HepG2 (cell line): ENCODE measurements around the gene PDE4DIP. TPM values are rescaled to one million over a fixed set of nuclear protein-coding genes. Genes with fewer than 3 reads are reported as not detected.
"Not testable (repeated sequence)": the region's sequence is repeated elsewhere in the genome, so short reads cannot be mapped to it uniquely, and the experiment has no call there.

Experiments
- ATAC-seq: fragments of 200-7000 bp; cut with Tn5 transposase; 3 replicates; pipeline ENCODE4 v1.9.1; 2020; ENCODE audit warnings: mild to moderate bottlenecking, moderate library complexity
- BruUV-seq: library from RNA; stranded (reverse); fragments of 400-500 nt; replicated peaks from 2 replicates; lab custom pipeline; 2021; lab: Mats Ljungman, UMichigan
- CTCF ChIA-PET: fragments of 300-600 bp; formaldehyde crosslinking; extraction: SDS; loops from one replicate; lab custom pipeline; 2021; ENCODE audit warnings: low total read pairs, inconsistent platforms, low intra/inter-chr PET ratio; lab: Yijun Ruan, JAX
- POLR2A ChIA-PET: fragments of 350-600 bp; sonication (Branson Sonifier 250); formaldehyde crosslinking; loops from one replicate; lab custom pipeline; 2020; ENCODE audit warnings: antibody characterized with exemption, inconsistent platforms; lab: Yijun Ruan, JAX
- DNase-seq: peaks from one replicate; pipeline ENCODE4 v3.0.0-alpha.2; 2015; ENCODE audit warnings: low spot score
- FAIRE-seq: peaks from 3 replicates; lab custom pipeline; 2011; peaks lifted over from hg19 to GRCh38; lab: Jason Lieb, UNC
- H2AFZ ChIP-seq: one replicate; pipeline ENCODE4 v1.6.1; 2011; ENCODE audit warnings: low read length, inconsistent platforms
- H3K27ac ChIP-seq: fragments of 300-600 bp; 3 replicates; pipeline ENCODE4 v1.8.0; 2011; ENCODE audit warnings: mixed run types, mild to moderate bottlenecking, mixed read lengths, low read length, inconsistent platforms; ENCODE audit not compliant: insufficient read depth; ENCODE audit errors: extremely low read length
- H3K27me3 ChIP-seq, 2 experiments: fragments of 200-600 bp in 1 of 2; 2 replicates in 1 of 2; 3 replicates in 1 of 2; pipeline versions ENCODE4 v1.6.0 to v1.8.0; 2011; ENCODE audit warnings: low read length in 2 of 2, mild to moderate bottlenecking in 2 of 2, moderate library complexity in 2 of 2, inconsistent platforms in 1 of 2; ENCODE audit not compliant: insufficient read depth in 2 of 2, control insufficient read depth in 1 of 2
- H3K36me3 ChIP-seq, 2 experiments: fragments of 200-600 bp in 1 of 2; replicated peaks in 1 of 2; 2 replicates in 1 of 2; 3 replicates in 1 of 2; pipeline versions ENCODE4 v1.5.1 to v1.8.0; 2011; ENCODE audit warnings: low read length in 2 of 2, inconsistent platforms in 1 of 2; ENCODE audit not compliant: insufficient read depth in 2 of 2, control insufficient read depth in 1 of 2
- H3K4me1 ChIP-seq: 2 replicates; pipeline ENCODE4 v1.5.1; 2012; ENCODE audit warnings: low read length, inconsistent platforms; ENCODE audit not compliant: insufficient read depth
- H3K4me2 ChIP-seq: 2 replicates; pipeline ENCODE4 v1.6.0; 2011; ENCODE audit warnings: low read depth, low read length, inconsistent platforms
- H3K4me3 ChIP-seq, 3 experiments: fragments of 200-600 bp in 1 of 3; sonication (generic), shearing (Covaris generic) in 1 of 3; replicated peaks in 1 of 3; 2 replicates each; pipeline ENCODE4 v1.5.1; 2011 to 2016; ENCODE audit warnings: low read length in 3 of 3, inconsistent platforms in 2 of 3, low read depth in 2 of 3, mild to moderate bottlenecking in 2 of 3, control low read depth in 1 of 3, mixed read lengths in 1 of 3; ENCODE audit not compliant: insufficient read depth in 1 of 3
- H3K79me2 ChIP-seq: one replicate; pipeline ENCODE4 v1.6.1; 2011; ENCODE audit warnings: low read length, inconsistent platforms; ENCODE audit not compliant: insufficient read depth
- H3K9ac ChIP-seq: 2 replicates; pipeline ENCODE4 v1.6.0; 2011; ENCODE audit warnings: mild to moderate bottlenecking, low read depth, low read length, inconsistent platforms; ENCODE audit not compliant: insufficient read depth
- H3K9me3 ChIP-seq: 2 replicates; pipeline ENCODE4 v1.5.1; 2012; ENCODE audit warnings: mild to moderate bottlenecking, low read length
- H4K20me1 ChIP-seq: 2 replicates; pipeline ENCODE4 v1.6.0; 2011; ENCODE audit warnings: inconsistent platforms, mild to moderate bottlenecking, low read length, moderate library complexity; ENCODE audit not compliant: insufficient read depth
- WGBS: methylation state at CpG from one replicate; pipeline ENCODE4 v1.1.6; 2017; ENCODE audit warnings: low lambda C conversion rate; 5-methylcytosine and 5-hydroxymethylcytosine counted together
- in situ Hi-C: cut with HindIII; loops from 2 replicates; pipeline ENCODE4 v1.10.0; 2017; ENCODE audit warnings: low pct_unique_long_range_greater_than_20kb; ENCODE audit not compliant: extremely low pct_ligation_motif_present
- intact Hi-C: fragments of 100-400 bp; cut with micrococcal nuclease; formaldehyde crosslinking; loops from one replicate; pipeline ENCODE4 v1.10.0; 2022; ENCODE audit not compliant: unreplicated experiment
- polyA plus RNA-seq, 8 experiments: library from polyadenylated mRNA; depleted of rRNA in 3 of 8; stranded (reverse) in 7 of 8; unstranded in 1 of 8; fragments of >200 nt; fragmentation: Illumina TruSeq in 4 of 8; extraction: Trizol in 4 of 8; gene quantifications; 2 replicates each; pipeline versions ENCODE4 v1.2.1 to v1.2.3, GENCODE V29; 2011 to 2016; ENCODE audit warnings: low read depth in 4 of 8, missing spikeins in 1 of 8, mixed read lengths in 1 of 8; ENCODE audit not compliant: insufficient read depth in 1 of 8
- small RNA-seq, 3 experiments: library from RNA; depleted of rRNA; stranded (forward); fragments of <200 nt; gene quantifications; one replicate each; pipeline ENCODE3, GENCODE V24; 2012; ENCODE audit warnings: low read depth in 2 of 3, low replicate concordance in 1 of 3; ENCODE audit not compliant: insufficient read length in 3 of 3, insufficient read depth in 2 of 3
- total RNA-seq, 5 experiments: library from RNA; depleted of rRNA; stranded (reverse); fragments of >200 nt; fragmentation: Illumina TruSeq; extraction: Trizol; gene quantifications; 2 replicates each; pipeline ENCODE4 v1.2.3, GENCODE V29; 2016; ENCODE audit warnings: low read depth in 1 of 5

Gene PDE4DIP
- total and polyA plus RNA-seq, 2 of the 13 experiments (the other 11 are each of a cell fraction or from before 2014, with no cell fraction given) = 5.9 to 10.3 TPM

GRCh38 chr1:149043056-149043455 lies 198.8 kb downstream of the PDE4DIP start:
- H3K4me3 ChIP-seq, intact Hi-C loops, H3K27ac ChIP-seq, DNase-seq, H3K9ac ChIP-seq, H3K9me3 ChIP-seq, POLR2A ChIA-PET, ATAC-seq, H3K4me1 ChIP-seq, H3K36me3 ChIP-seq, H3K79me2 ChIP-seq, H3K4me2 ChIP-seq, H4K20me1 ChIP-seq, CTCF ChIA-PET, FAIRE-seq, BruUV-seq, in situ Hi-C loops, H3K27me3 ChIP-seq, H2AFZ ChIP-seq: not testable (repeated sequence)
- WGBS = 0% methylated on average over 1 of the region's 4 CpGs

DNA sequence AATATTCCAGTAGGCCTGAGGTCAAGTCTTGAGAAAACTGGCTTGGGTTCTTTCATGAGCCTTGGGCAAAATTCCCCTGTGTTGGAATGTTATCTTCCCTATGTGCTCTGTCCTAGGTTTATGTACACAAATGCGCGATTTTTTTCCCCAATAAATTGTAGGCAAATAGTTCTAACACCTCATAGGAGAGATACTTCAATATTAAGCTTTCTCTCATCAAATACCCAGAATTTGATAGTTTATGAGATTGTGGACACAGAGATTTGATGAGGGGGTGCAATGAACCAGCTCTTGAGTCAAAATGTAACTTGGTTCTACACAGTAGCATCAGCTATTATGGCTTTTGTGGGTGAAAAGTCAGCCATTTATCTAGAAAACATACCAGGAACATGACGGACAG lies 220.4 kb downstream of the PDE4DIP start:
- H3K27ac ChIP-seq, H3K9me3 ChIP-seq, in situ Hi-C loops, CTCF ChIA-PET, FAIRE-seq, H4K20me1 ChIP-seq, ATAC-seq, BruUV-seq, H3K9ac ChIP-seq, POLR2A ChIA-PET, H3K4me1 ChIP-seq, H3K27me3 ChIP-seq, H3K79me2 ChIP-seq, H3K4me3 ChIP-seq, intact Hi-C loops, H3K4me2 ChIP-seq, H3K36me3 ChIP-seq, H2AFZ ChIP-seq, DNase-seq: not testable (repeated sequence)
- WGBS = 99% methylated on average over 3 of the region's 3 CpGs

DNA sequence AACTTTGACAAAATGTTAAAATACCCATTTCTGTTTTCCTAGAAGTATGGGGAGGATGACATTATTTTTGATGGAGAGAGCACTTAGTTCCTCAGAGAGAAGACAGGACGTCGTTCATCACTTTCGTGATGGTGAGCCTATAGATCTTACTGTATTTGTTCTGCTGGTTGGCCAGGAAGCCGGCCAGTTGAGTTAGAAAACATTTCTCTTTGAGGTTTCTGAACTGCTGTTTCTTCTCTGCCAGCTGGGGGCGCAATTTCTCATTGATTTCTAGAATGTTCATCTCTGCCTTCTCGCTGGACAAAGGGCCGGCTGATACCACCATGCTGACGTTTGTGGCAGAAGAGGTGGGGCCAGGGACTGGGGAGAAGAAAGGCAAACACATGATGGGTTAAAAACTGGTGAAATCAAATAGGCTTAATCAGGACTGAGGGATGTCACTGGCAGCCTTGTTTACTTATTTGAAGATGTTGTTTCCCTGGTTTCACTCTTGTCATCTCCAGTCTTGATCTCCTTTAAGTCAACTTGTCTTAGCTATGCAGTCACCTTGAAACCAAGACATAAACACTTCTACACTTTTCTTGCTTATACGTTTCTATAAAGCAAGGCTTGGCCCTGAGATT lies 231.4 kb downstream of the PDE4DIP start:
- H3K27ac ChIP-seq, BruUV-seq, H3K79me2 ChIP-seq, FAIRE-seq, H2AFZ ChIP-seq, H3K4me2 ChIP-seq, H3K9me3 ChIP-seq, in situ Hi-C loops, ATAC-seq, H3K9ac ChIP-seq, H3K27me3 ChIP-seq, POLR2A ChIA-PET, H3K4me3 ChIP-seq, H3K4me1 ChIP-seq, H4K20me1 ChIP-seq, intact Hi-C loops, CTCF ChIA-PET, H3K36me3 ChIP-seq, DNase-seq: not testable (repeated sequence)
- 66% methylated on average over 6 of the region's 9 CpGs for WGBS

Small RNA genes within 50 kb of the gene (small RNA-seq; reads per million reads assigned to genes)
- 0 reads per million in 3 experiments for gene RN7SKP88
- 0 reads per million in 3 experiments for gene RNU2-38P

Other genes with a start within 250 kb of the PDE4DIP start
- 4.5 and 6.0 TPM in 2 replicates for gene NBPF14, start 248.4 kb upstream of the PDE4DIP start, total RNA-seq (2016; rRNA removed; fragmentation: Illumina TruSeq; extraction: Trizol)
- gene NBPF14, start 248.4 kb upstream of the PDE4DIP start, polyA plus RNA-seq (2011; rRNA removed) = 5.2 and 5.7 TPM in 2 replicates
- gene NUDT4B, start 95.7 kb upstream of the PDE4DIP start, total RNA-seq (2016; rRNA removed; fragmentation: Illumina TruSeq; extraction: Trizol) = 3.3 and 3.6 TPM in 2 replicates
- 17.8 and 24.5 TPM in 2 replicates for gene NUDT4B, start 95.7 kb upstream of the PDE4DIP start, polyA plus RNA-seq (2011; rRNA removed)